GM19238 (cell line): ENCODE data around the gene KRT6A.
"Not testable (repeated sequence)": the region's sequence is repeated elsewhere in the genome, so short reads cannot be mapped to it uniquely, and the experiment has no call there.

ENCODE experiments used
- DNase-seq: peaks from one replicate; pipeline ENCODE4 v3.0.0; 2011; ENCODE audit warnings: low spot score; ENCODE audit not compliant: insufficient read length

KRT6A gene

GRCh38 chr12:52502877-52503276 is 9.8 kb upstream of the KRT6A start:
- no peak for DNase-seq

DNA sequence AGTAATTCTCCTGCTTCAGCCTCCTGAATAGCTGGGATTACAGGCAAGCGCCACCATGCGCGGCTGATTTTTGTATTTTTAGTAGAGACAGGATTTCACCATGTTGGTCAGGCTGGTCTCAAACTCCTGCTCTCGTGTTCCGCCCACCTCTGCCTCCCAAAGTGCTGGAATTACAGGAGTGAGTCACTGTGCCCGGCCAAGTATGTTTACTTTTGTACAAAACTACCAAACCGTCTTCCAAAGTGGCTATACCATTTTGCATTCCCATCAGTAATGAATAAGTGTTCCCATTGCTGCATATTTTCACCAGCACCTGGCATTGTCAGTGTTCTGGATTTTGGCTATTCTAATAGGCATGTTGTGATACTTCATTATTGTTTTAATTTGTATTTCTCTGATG is 8.4 kb upstream of the KRT6A start:
- no peak for DNase-seq

GRCh38 chr12:52500574-52500973 is 7.5 kb upstream of the KRT6A start:
- not testable (repeated sequence) for DNase-seq

GRCh38 chr12:52499806-52500560 is 6.9 kb upstream of the KRT6A start:
- no peak for DNase-seq

DNA sequence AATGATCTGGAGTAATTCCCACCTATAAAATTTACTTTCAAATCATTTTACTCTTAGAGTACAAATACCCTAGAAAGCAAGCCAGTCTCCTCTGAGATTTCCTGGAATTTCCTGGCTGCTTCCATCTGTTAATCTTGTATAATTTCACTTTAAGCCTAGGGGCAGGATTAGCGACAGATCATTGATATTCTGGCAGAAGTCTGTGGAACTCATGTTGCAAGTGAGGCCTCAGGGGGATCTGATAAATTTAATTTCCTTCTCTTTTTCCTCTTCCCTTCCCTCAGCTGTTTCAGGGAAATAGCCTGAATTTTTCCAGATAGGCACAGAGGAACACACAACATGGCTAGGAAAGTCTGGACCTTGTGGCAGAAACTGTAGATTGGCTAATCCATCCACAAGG is 5.9 kb upstream of the KRT6A start:
- no peak for DNase-seq

DNA sequence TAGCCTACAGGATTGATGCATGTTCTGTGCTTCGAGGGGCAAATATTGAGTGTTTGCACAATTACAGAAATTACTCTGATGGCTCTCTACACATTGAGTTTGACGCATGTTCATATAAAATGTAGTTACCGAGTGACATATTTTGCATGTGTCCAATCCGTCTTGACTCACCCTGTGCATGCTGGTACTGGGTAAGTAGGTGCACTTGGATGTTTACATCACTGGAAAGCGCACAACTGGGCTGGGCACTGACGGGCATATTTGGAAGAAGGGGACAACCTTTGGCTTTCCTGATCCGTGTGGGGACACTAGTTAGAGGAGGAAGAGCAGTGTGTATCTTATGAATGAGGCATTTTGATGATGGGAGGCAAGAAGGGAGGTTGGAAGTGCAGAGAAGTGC is 4.9 kb upstream of the KRT6A start:
- no peak for DNase-seq

- no peak for DNase-seq
These were observed 3.6 kb upstream of the KRT6A start for GRCh38 chr12:52496590-52497071.

DNA sequence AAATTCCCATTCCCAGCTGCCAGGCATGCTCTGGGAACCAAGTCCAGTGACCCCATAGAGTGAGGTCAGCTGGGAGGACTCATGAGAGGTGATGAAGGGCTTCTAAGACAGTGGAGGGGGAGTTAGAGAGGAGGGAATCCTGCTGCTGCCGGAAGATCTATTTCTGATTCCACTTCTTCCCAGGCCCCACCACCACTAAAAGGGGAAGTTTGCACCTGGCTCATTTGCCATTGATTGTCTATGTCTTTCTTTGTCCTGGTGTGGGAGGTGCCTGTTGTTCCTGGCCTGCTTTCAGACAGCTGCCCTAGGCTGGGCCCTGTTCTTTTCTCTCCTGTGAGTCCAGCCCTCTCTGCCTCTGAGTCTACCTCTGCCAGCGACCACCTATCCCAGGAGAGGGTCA is 3.0 kb upstream of the KRT6A start:
- no peak for DNase-seq

DNA sequence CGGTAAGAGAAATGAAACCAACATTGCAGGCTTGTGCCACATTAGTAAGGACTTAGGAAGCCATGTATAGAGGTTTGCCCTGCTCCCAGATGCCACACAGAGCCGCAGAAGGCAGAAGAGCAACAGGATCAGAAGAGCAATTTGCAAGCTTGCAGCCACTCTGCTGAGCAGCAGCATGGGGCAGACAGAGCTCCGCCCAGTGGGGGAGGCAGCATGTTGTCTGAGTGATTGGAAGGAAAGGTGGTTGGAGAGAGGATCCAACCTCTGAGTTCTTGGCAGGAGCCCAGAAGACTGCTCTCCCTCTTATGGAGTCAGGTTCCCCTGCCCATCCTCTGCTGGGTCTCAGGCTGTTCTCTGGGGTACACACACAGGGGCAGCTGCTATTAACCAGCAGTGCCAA is 2.3 kb upstream of the KRT6A start:
- DNase-seq: no peak

GRCh38 chr12:52494518-52494917 is 1.5 kb upstream of the KRT6A start:
- DNase-seq: no peak

DNA sequence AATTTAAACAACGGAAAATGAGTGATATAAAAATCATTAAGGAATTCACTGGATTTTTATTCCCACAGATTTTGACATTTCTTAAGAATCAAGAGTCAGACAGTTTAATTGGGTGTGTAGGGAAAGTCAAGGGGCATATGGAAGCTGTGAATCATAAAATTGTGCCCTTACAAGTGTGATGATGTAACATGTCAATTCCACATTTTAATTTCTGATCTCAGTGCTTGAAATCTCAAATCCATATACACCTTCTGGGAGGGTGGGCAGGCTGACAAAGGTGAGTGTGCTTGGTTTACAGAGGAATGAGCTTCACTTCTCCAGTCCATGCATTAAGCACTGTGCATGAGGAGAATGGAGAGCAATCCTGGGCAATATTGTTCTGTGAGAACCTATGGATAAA is 1.0 kb upstream of the KRT6A start:
- DNase-seq: no peak

GRCh38 chr12:52492405-52492804 is 652 bp downstream of the KRT6A start:
- DNase-seq: not testable (repeated sequence)

GRCh38 chr12:52491495-52491894 is 1.6 kb downstream of the KRT6A start:
- DNase-seq: not testable (repeated sequence)

DNA sequence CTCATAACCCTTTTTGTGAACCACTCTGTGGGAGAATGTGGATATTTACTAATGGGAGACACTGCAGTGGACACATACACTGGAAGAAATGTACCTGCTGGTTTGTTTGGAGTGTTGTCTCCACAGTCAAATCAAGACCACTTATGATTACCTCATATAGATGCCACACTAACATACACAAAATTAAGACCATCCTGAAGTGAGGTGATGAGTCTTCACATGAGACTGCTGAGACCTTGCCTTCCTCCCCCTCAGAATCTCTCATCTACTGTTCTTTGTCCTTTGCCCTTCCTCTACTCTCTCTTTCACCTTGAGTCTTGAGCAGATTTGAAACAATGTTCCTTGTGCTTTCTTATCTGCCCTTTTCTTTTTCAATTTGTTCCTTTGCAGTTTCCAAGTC is 4.3 kb downstream of the KRT6A start:
- DNase-seq: no peak

GRCh38 chr12:52487744-52488443 is 5.2 kb downstream of the KRT6A start:
- not testable (repeated sequence) for DNase-seq

DNA sequence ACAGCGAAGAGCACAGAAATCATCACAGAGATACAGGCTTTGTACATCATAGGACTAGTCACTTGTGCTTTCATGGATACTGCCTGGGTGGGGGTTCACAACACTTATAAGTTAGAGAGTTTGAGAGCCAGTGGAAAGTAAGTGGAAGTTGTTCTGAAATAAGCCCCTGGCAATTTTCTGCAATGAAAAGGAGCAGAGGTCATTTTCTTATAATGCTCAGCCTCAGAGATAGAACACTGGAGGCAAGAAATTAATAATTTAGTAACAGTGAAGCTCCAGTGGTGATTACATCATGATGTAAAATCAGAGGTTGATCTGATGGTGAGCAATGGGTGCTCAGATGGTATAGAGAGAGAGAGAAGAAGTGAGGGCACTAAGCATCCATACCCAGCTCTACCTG is 5.8 kb downstream of the KRT6A start:
- no peak for DNase-seq

DNA sequence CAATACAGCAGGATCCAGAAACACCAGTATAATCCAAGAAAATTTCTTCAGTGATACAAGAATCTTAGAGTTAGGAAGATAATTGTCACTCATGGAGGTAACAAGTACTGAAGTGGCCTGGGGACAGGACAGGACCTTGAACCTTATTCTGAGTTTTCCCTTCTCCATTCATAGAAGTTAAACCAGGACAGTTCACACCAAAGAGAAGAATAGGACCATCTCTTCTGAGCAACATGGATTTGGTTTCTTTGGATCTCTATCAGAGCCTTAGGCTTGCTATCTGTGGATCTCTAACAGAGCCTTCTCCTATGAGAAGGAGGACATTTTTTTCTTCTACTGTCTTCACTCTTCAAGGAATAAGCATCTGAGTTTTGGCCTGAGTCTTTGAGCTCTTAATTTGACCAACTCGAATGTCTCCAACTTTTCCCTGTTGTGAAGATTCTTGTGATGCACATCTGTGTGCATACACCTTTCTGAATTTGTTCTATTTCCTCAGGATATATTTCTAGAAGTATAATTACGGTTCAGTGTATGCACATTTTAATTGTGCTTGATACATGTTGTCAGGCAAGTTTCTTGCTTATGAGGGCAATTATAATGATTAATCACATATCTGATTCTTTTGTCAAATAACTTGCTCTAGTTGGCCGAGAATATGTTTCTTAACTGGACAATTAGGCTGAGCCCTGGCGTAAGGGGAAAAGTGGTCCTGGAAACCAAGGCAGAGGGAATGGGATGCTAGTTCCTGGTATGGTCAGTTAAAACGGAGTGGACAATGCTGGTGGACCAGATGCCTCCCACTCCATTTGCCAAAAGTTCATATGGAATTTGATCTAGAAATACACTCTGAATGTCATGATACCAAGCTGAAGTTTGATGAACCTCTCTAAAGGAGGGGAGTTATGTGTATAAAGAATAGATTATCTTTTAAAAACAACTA is 6.6 kb downstream of the KRT6A start:
- DNase-seq: no peak

DNA sequence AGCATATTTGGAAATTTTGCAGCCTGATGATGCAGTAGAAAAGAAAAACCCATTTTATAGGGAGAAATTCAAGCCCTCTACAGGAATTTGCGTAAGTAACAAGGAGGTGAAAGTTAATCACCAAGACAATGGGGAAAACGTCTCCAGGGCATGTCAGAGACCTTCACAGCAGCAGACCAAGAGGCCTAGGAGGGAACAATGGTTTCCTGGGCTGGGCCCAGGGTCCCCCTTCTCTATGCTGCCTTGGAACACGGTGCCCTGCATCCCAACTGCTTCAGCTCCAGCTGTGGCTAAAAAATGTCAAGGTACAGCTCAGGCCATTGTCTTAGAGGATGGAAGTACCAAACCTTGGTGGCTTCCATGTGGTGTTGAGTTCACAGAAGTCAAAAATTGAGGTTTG is 13.0 kb downstream of the KRT6A start:
- DNase-seq: no peak

- DNase-seq: no peak
These were observed 15.4 kb downstream of the KRT6A start for GRCh38 chr12:52477651-52478050.

GRCh38 chr12:52474212-52474611 is 18.8 kb downstream of the KRT6A start:
- DNase-seq: no peak

- no peak for DNase-seq
These were observed 19.3 kb downstream of the KRT6A start, which contains the start of gene KRT6C for GRCh38 chr12:52473768-52474167. TSS of gene KRT6C (minus strand) at chr12:52473805. CDS start at chr12:52473737, 68 bp downstream.

DNA sequence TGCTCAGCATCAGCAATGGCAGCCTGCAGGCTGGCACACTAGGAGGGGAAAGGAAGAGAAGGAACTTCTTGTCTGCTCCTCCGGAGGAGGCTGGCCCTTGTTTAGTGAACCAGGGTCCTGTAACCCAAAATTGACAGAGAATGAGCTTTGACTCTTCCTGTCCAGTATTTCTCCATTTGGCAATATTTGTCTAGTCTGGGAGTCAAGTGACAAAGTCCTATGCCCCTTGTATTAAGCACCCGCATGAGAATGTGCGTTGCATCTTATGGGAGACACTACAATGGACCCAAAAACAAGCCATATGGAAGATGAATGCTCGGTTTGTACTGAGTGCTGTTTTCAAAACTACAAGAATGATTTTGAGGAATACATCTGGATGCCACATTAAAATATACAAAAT is 23.2 kb downstream of the KRT6A start:
- no peak for DNase-seq
